Measurements from ENCODE around the gene PPFIA2. TPM values are rescaled to one million over a fixed set of nuclear protein-coding genes. Genes with fewer than 3 reads are reported as not detected.

Gene PPFIA2
- total RNA-seq, 1 experiment from 2014 or later: not detected

DNA sequence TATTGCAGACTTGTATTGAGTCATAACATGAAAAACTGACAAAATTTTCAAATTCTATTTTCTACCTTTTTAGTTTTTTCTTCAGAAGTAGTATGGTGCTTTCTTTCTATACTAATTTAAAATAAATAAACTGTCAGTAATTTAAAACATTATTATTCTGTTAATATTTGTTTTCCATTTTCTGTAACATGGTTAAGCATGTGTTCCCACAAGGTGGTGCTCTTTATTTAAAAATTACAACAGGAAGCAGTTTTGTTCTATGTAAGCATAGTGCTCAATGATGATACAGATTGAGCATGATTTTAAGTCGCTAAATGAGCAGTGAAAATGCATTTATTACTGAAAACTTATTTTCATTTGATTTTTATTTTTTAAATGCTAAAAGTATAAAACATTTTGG lies 114.6 kb downstream of the PPFIA2 start:
- no peaks in the 10 kb centered on the region for H3K4me1 ChIP-seq (ENCODE audit: control insufficient read depth, insufficient read depth, low read length)
- ATAC-seq (no peak), DNase-seq (ENCODE audit: low read depth, low spot score) (no peak)
- H3K27me3 ChIP-seq (ENCODE audit: control insufficient read depth, insufficient read depth, low read length): no peaks in the 10 kb centered on the region
- no peak overlapping the region for H3K27ac ChIP-seq (ENCODE audit: low read length)
- intact Hi-C loops (cut with micrococcal nuclease; ENCODE audit: unreplicated experiment) (loop anchor here (1.0 kb wide), 1 partner anchor 683 kb away; no protein-coding TSS in a partner anchor), in situ Hi-C loops (cut with HindIII; ENCODE audit: low pct_unique_long_range_greater_than_20kb, low sequenced_read_pairs) (no loop called here)
- H3K4me3 ChIP-seq (ENCODE audit: low read depth in 2 of 2, low read length in 2 of 2): no peak overlapping the region
- no peaks in the 10 kb centered on the region for H3K9me3 ChIP-seq (ENCODE audit: control insufficient read depth, insufficient read depth, low read depth, low read length)
- TF ChIP-seq, protein P1, sequence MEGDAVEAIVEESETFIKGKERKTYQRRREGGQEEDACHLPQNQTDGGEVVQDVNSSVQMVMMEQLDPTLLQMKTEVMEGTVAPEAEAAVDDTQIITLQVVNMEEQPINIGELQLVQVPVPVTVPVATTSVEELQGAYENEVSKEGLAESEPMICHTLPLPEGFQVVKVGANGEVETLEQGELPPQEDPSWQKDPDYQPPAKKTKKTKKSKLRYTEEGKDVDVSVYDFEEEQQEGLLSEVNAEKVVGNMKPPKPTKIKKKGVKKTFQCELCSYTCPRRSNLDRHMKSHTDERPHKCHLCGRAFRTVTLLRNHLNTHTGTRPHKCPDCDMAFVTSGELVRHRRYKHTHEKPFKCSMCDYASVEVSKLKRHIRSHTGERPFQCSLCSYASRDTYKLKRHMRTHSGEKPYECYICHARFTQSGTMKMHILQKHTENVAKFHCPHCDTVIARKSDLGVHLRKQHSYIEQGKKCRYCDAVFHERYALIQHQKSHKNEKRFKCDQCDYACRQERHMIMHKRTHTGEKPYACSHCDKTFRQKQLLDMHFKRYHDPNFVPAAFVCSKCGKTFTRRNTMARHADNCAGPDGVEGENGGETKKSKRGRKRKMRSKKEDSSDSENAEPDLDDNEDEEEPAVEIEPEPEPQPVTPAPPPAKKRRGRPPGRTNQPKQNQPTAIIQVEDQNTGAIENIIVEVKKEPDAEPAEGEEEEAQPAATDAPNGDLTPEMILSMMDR (IDR thresholded peaks at IDR 0.05): peak; percentile 17; the same call in 1 of the 2 replicates
- no peak for TF ChIP-seq SIN3A (IDR thresholded peaks at IDR 0.05; ENCODE audit: borderline replicate concordance, insufficient read depth, low read depth, low read length)
- TF ChIP-seq REST (IDR thresholded peaks at IDR 0.05; ENCODE audit: insufficient read depth in 1 of 2, low read depth in 2 of 2, low read length in 1 of 2): no peak
- ChIA-PET POLR2A (no interaction called here), CTCF (interaction anchor here (0.7 kb wide), 1 partner anchor 36 kb away, joined by 8 read pairs; no protein-coding TSS in a partner anchor)
- no peaks in the 10 kb centered on the region for H3K36me3 ChIP-seq (ENCODE audit: control insufficient read depth, insufficient read depth, low read length)
- no TSS peak for BruUV-seq (replicated peaks)

GRCh38 chr12:81639196-81639595 lies 120.0 kb downstream of the PPFIA2 start:
- TF ChIP-seq, protein P1 (IDR thresholded peaks at IDR 0.05): no peak
- TF ChIP-seq POLR2AphosphoS5 (IDR thresholded peaks at IDR 0.05; ENCODE audit: low read depth, low read length) (no peak), REST (IDR thresholded peaks at IDR 0.05; ENCODE audit: insufficient read depth in 1 of 2, low read depth in 2 of 2, low read length in 1 of 2) (no peak), SIN3A (IDR thresholded peaks at IDR 0.05; ENCODE audit: borderline replicate concordance, insufficient read depth, low read depth, low read length) (no peak), TCF7L2 (IDR thresholded peaks at IDR 0.05; ENCODE audit: low read depth, low read length) (no peak)
- no peak for ATAC-seq
- Histone ChIP-seq H3K27ac (ENCODE audit: low read length) (no peak overlapping the region), H3K4me1 (ENCODE audit: control insufficient read depth, insufficient read depth, low read length) (no peaks in the 10 kb centered on the region), H3K27me3 (ENCODE audit: control insufficient read depth, insufficient read depth, low read length) (no peaks in the 10 kb centered on the region), H3K9me3 (ENCODE audit: control insufficient read depth, insufficient read depth, low read depth, low read length) (no peaks in the 10 kb centered on the region), H3K4me3 (ENCODE audit: low read depth in 2 of 2, low read length in 2 of 2) (no peak overlapping the region), H3K36me3 (ENCODE audit: control insufficient read depth, insufficient read depth, low read length) (no peaks in the 10 kb centered on the region)
- DNase-seq (ENCODE audit: low read depth, low spot score): no peak
- in situ Hi-C loops (cut with HindIII; ENCODE audit: low pct_unique_long_range_greater_than_20kb, low sequenced_read_pairs) (no loop called here), intact Hi-C loops (cut with micrococcal nuclease; ENCODE audit: unreplicated experiment) (no loop called here)
- CTCF ChIA-PET: no interaction called here
- POLR2A ChIA-PET: no interaction called here
- no TSS peak for BruUV-seq (replicated peaks)

All from Panc1 (cell line).